GM10266 (cell line): ENCODE measurements around the gene MED10.
A peak's percentile ranks its signal among the peaks of the same experiment; 100 is the strongest.

ENCODE experiments used
- DNase-seq: peaks from one replicate; pipeline ENCODE4 v3.0.0; 2012; ENCODE audit errors: extremely low spot score
- CTCF ChIP-seq: IDR thresholded peaks from 2 replicates; pipeline ENCODE4 v1.5.1; 2012; ENCODE audit warnings: mild to moderate bottlenecking, low read depth; ENCODE audit not compliant: control insufficient read depth, insufficient read depth; ENCODE audit errors: missing control alignments

Gene MED10

GRCh38 chr5:6407558-6408259 is 29.4 kb upstream of the MED10 start:
- TF ChIP-seq CTCF, result no peak
- DNase-seq, result no peak

- no peak for TF ChIP-seq CTCF
- DNase-seq, result no peak
Measured at GRCh38 chr5:6405591-6405990, 27.2 kb upstream of the MED10 start.

- TF ChIP-seq CTCF, result no peak
- peak; percentile 35 for DNase-seq
Measured at GRCh38 chr5:6404129-6404528, 25.8 kb upstream of the MED10 start.

- no peak for TF ChIP-seq CTCF
Measured at GRCh38 chr5:6403416-6403815, 25.1 kb upstream of the MED10 start.

GRCh38 chr5:6402939-6403338 is 24.6 kb upstream of the MED10 start:
- no peak for TF ChIP-seq CTCF
- DNase-seq, result peak; percentile 47

More at GRCh38 chr5:6403416-6403815, 25.1 kb upstream of the MED10 start:
- no peak for DNase-seq

GRCh38 chr5:6401410-6401809 is 23.1 kb upstream of the MED10 start:
- TF ChIP-seq CTCF, result no peak
- DNase-seq, result no peak
